GM23338 (cell line): ENCODE results near the gene AIG1. TPM values are rescaled to one million over a fixed set of nuclear protein-coding genes. Genes with fewer than 3 reads are reported as not detected.

Source experiments
- ATAC-seq: fragments of 200-7000 bp; cut with Tn5 transposase; 3 replicates; pipeline ENCODE4 v1.9.1; 2020
- DNase-seq: peaks from one replicate; pipeline ENCODE4 v3.0.0-alpha.2; 2015; ENCODE audit warnings: low spot score
- H2AFZ ChIP-seq: fragments of 200-600 bp; sonication (generic); 2 replicates; pipeline ENCODE4 v1.8.0; 2016; ENCODE audit warnings: antibody characterized with exemption, mild to moderate bottlenecking, moderate library complexity
- H3F3A ChIP-seq: fragments of 200-600 bp; sonication (generic); replicated peaks from 2 replicates; pipeline ENCODE4 v1.8.0; 2017; ENCODE audit warnings: antibody characterized with exemption, mixed run types, low read depth
- H3K27ac ChIP-seq: fragments of 200-600 bp; sonication (generic); 2 replicates; pipeline ENCODE4 v1.6.1; 2016; ENCODE audit warnings: low read depth
- H3K27me3 ChIP-seq: fragments of 200-600 bp; sonication (generic); 2 replicates; pipeline ENCODE4 v1.8.0; 2016; ENCODE audit warnings: mild to moderate bottlenecking, mixed run types, moderate library complexity; ENCODE audit not compliant: insufficient read depth
- H3K36me3 ChIP-seq: fragments of 200-600 bp; sonication (generic); 2 replicates; pipeline ENCODE4 v1.8.0; 2016; ENCODE audit warnings: mild to moderate bottlenecking; ENCODE audit not compliant: insufficient read depth
- H3K4me1 ChIP-seq: fragments of 200-600 bp; sonication (generic); 2 replicates; pipeline ENCODE4 v1.8.0; 2016; ENCODE audit warnings: mild to moderate bottlenecking, moderate library complexity; ENCODE audit not compliant: insufficient read depth
- H3K4me2 ChIP-seq: fragments of 200-600 bp; sonication (generic); 2 replicates; pipeline ENCODE4 v1.7.1; 2017; ENCODE audit warnings: mixed run types
- H3K4me3 ChIP-seq: fragments of 200-600 bp; sonication (generic); 2 replicates; pipeline ENCODE4 v1.6.1; 2016; ENCODE audit warnings: mixed run types
- H3K79me2 ChIP-seq: fragments of 200-600 bp; sonication (generic); replicated peaks from 2 replicates; pipeline ENCODE4 v1.8.0; 2017; ENCODE audit warnings: mild to moderate bottlenecking; ENCODE audit not compliant: insufficient read depth
- H3K9me2 ChIP-seq: fragments of 200-600 bp; sonication (generic); 2 replicates; pipeline ENCODE4 v1.8.0; 2017; ENCODE audit not compliant: insufficient read depth
- H4K20me1 ChIP-seq: fragments of 200-600 bp; sonication (generic); replicated peaks from 2 replicates; pipeline ENCODE4 v1.8.0; 2017; ENCODE audit warnings: mild to moderate bottlenecking; ENCODE audit not compliant: insufficient read depth
- H3K27ac Mint-ChIP-seq: 2 replicates; pipeline ENCODE4 v1.8.0; 2020; ENCODE audit warnings: inconsistent platforms, mild to moderate bottlenecking, moderate library complexity, mixed read lengths
- H3K27me3 Mint-ChIP-seq: 3 replicates; pipeline ENCODE4 v1.8.0; 2022; ENCODE audit warnings: low read depth, mild to moderate bottlenecking, moderate library complexity, mixed read lengths, inconsistent platforms; ENCODE audit not compliant: insufficient read depth, poor library complexity
- H3K36me3 Mint-ChIP-seq: 3 replicates; pipeline ENCODE4 v1.8.0; 2021; ENCODE audit warnings: low read depth, mild to moderate bottlenecking, inconsistent platforms, moderate library complexity, mixed read lengths
- H3K4me1 Mint-ChIP-seq: 3 replicates; pipeline ENCODE4 v1.8.0; 2020; ENCODE audit warnings: mild to moderate bottlenecking, inconsistent platforms, mixed read lengths
- H3K4me3 Mint-ChIP-seq: 3 replicates; pipeline ENCODE4 v1.8.0; 2021; ENCODE audit warnings: moderate library complexity, mild to moderate bottlenecking, inconsistent platforms, mixed read lengths
- H3K9me3 Mint-ChIP-seq: 3 replicates; pipeline ENCODE4 v1.8.0; 2020; ENCODE audit warnings: moderate library complexity, mild to moderate bottlenecking, inconsistent platforms, mixed read lengths
- CREB1 ChIP-seq: fragments of 250-450 bp; sonication (Bioruptor Pico); IDR thresholded peaks from 2 replicates; pipeline ENCODE4 v1.5.0; 2020; ENCODE audit warnings: low read depth, mild to moderate bottlenecking, moderate library complexity
- EZH2 ChIP-seq: fragments of 200-600 bp; sonication (generic); IDR thresholded peaks from one replicate; pipeline ENCODE4 v1.8.0; 2017; ENCODE audit warnings: antibody characterized with exemption, mild to moderate bottlenecking, low read depth; ENCODE audit not compliant: unreplicated experiment
- EZH2phosphoT487 ChIP-seq: fragments of 200-600 bp; sonication (generic); IDR thresholded peaks from one replicate; pipeline ENCODE4 v1.8.1; 2018; ENCODE audit warnings: antibody characterized with exemption; ENCODE audit not compliant: unreplicated experiment
- JUNB ChIP-seq: IDR thresholded peaks from one replicate; pipeline ENCODE4 v1.6.1; 2016; ENCODE audit warnings: antibody characterized with exemption; ENCODE audit not compliant: unreplicated experiment
- NANOG ChIP-seq: IDR thresholded peaks from 2 replicates; pipeline ENCODE4 v1.6.1; 2016; ENCODE audit warnings: antibody characterized with exemption, borderline replicate concordance
- STAT1 ChIP-seq: IDR thresholded peaks from one replicate; pipeline ENCODE4 v1.6.1; 2016; ENCODE audit warnings: antibody characterized with exemption; ENCODE audit not compliant: unreplicated experiment
- ZNF114 ChIP-seq: fragments of 250-450 bp; sonication (Bioruptor Pico); IDR thresholded peaks from 2 replicates; pipeline ENCODE4 v1.5.0; 2020; ENCODE audit warnings: mild to moderate bottlenecking, moderate library complexity
- ZNF331 ChIP-seq: fragments of 250-450 bp; sonication (Bioruptor Pico); IDR thresholded peaks from 2 replicates; pipeline ENCODE4 v1.5.0; 2020; ENCODE audit warnings: low read depth, mild to moderate bottlenecking, moderate library complexity
- polyA plus RNA-seq: library from polyadenylated mRNA; unstranded; fragments of >200 nt; fragmentation: Nextera tagmentation; extraction: Ambion mirVana; gene quantifications from 2 replicates; pipeline ENCODE4 v1.2.1, GENCODE V29; 2016
- total RNA-seq: library from RNA; depleted of rRNA; stranded (reverse); fragments of >200 nt; shearing (Covaris generic); gene quantifications from 2 replicates; pipeline ENCODE4 v1.2.3, GENCODE V29; 2014
- TF ChIP-seq, protein P1 (sequence below), 2 experiments: fragments of 200-600 bp in 1 of 2; sonication (generic) in 1 of 2; conservative IDR thresholded peaks; 2 replicates each; pipeline versions ENCODE4 v1.5.1 to v1.6.1; 2016 to 2017; ENCODE audit warnings: antibody characterized with exemption in 2 of 2, low read depth in 2 of 2, mild to moderate bottlenecking in 2 of 2, moderate library complexity in 1 of 2
- TF ChIP-seq, protein P2 (sequence below): IDR thresholded peaks from one replicate; pipeline ENCODE4 v1.6.1; 2018; ENCODE audit warnings: antibody characterized with exemption; ENCODE audit not compliant: unreplicated experiment
- TF ChIP-seq, protein P3 (sequence below): fragments of 250-450 bp; sonication (Bioruptor Pico); IDR thresholded peaks from 2 replicates; pipeline ENCODE4 v1.5.0; 2020; ENCODE audit warnings: mild to moderate bottlenecking, moderate library complexity

The AIG1 gene
- total and polyA plus RNA-seq, 2 experiments from 2014 or later: 65.2 to 88.4 TPM

DNA sequence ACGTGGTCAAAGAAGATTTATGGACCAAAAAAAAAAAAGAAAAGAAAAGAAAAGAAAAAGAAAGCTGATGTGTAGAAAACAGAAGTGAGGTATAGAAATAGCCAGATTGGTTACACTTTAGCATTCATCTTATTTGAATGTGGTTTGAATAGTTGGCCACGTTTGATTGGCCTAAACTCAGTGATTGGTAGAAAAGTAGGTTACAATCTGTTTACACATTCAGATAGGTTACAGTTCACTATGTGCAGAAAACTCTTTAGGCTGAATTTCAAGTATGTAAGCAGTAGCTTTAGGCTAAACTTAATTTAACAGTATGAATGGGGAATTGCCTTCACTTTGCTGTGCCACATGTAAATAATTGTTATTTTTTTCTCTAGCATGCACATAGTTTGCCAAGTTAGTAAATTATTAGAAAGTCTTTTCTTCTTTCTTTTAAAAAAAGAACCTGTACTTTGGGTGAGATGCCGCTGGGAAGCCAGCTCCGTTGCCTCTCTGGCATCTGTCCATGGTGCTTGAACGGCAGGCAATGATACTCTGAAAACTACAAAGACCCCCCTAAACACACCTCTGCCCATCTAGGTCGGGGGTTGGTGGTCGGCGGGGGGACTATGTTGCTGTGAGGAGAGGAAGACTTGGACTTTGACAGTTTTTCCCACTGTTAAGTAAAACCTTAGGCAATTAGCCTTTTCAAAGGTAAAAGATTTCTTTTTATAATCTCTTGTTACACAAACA, 173.0 kb downstream of the AIG1 start:
- peak; percentile 80 for ATAC-seq
- H3K4me3 Mint-ChIP-seq: no peak overlapping the region
- TF ChIP-seq, protein P1, sequence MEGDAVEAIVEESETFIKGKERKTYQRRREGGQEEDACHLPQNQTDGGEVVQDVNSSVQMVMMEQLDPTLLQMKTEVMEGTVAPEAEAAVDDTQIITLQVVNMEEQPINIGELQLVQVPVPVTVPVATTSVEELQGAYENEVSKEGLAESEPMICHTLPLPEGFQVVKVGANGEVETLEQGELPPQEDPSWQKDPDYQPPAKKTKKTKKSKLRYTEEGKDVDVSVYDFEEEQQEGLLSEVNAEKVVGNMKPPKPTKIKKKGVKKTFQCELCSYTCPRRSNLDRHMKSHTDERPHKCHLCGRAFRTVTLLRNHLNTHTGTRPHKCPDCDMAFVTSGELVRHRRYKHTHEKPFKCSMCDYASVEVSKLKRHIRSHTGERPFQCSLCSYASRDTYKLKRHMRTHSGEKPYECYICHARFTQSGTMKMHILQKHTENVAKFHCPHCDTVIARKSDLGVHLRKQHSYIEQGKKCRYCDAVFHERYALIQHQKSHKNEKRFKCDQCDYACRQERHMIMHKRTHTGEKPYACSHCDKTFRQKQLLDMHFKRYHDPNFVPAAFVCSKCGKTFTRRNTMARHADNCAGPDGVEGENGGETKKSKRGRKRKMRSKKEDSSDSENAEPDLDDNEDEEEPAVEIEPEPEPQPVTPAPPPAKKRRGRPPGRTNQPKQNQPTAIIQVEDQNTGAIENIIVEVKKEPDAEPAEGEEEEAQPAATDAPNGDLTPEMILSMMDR (conservative IDR thresholded peaks at IDR 0.05; ENCODE audit: low read depth in 2 of 2): no peak
- TF ChIP-seq ZNF331 (CRISPR knock-in tag) (no peak), EZH2 (no peak), STAT1 (no peak)
- TF ChIP-seq, protein P2, sequence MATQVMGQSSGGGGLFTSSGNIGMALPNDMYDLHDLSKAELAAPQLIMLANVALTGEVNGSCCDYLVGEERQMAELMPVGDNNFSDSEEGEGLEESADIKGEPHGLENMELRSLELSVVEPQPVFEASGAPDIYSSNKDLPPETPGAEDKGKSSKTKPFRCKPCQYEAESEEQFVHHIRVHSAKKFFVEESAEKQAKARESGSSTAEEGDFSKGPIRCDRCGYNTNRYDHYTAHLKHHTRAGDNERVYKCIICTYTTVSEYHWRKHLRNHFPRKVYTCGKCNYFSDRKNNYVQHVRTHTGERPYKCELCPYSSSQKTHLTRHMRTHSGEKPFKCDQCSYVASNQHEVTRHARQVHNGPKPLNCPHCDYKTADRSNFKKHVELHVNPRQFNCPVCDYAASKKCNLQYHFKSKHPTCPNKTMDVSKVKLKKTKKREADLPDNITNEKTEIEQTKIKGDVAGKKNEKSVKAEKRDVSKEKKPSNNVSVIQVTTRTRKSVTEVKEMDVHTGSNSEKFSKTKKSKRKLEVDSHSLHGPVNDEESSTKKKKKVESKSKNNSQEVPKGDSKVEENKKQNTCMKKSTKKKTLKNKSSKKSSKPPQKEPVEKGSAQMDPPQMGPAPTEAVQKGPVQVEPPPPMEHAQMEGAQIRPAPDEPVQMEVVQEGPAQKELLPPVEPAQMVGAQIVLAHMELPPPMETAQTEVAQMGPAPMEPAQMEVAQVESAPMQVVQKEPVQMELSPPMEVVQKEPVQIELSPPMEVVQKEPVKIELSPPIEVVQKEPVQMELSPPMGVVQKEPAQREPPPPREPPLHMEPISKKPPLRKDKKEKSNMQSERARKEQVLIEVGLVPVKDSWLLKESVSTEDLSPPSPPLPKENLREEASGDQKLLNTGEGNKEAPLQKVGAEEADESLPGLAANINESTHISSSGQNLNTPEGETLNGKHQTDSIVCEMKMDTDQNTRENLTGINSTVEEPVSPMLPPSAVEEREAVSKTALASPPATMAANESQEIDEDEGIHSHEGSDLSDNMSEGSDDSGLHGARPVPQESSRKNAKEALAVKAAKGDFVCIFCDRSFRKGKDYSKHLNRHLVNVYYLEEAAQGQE: peak; percentile 76

DNA sequence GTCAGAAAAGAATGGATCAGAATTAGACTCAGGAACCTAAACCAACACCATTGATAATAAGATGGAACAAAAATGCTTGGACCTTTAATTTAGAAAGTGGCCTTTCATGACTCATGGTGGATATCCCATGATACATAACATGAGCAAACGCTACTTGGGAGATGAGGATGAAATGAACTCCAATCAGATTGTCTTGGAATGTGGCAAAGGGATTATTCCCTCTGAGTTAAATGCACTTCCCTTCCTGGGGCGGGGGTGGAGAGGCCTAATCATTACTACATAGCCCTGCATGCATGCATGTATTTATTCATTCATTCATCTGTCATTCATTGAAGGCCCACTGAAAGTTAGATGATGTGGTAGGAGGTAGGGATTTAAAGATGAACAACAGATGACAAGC, 174.0 kb downstream of the AIG1 start:
- peaks cover 16% of the 10 kb centered on the region for H3K4me1 Mint-ChIP-seq
- H3K27ac Mint-ChIP-seq: no peak overlapping the region
- H3K4me2 ChIP-seq: no peak overlapping the region
- no peaks in the 10 kb centered on the region for H3K27me3 ChIP-seq
- no peak overlapping the region for H3K27ac ChIP-seq
- H3F3A ChIP-seq: no peaks in the 10 kb centered on the region
- no peaks in the 10 kb centered on the region for H3K9me2 ChIP-seq
- no peak overlapping the region for H3K4me3 Mint-ChIP-seq
- no peak overlapping the region for H2AFZ ChIP-seq
- no peaks in the 10 kb centered on the region for H4K20me1 ChIP-seq
- H3K9me3 Mint-ChIP-seq: no peaks in the 10 kb centered on the region
- peaks cover 11% of the 10 kb centered on the region for H3K4me1 ChIP-seq
- no peaks in the 10 kb centered on the region for H3K79me2 ChIP-seq
- no peak overlapping the region for H3K4me3 ChIP-seq
- 0 out of 3 replicates have a peak, but pooled peaks cover 2% of the 10 kb centered on the region for H3K36me3 Mint-ChIP-seq
- DNase-seq (no peak), ATAC-seq (no peak)
- no peaks in the 10 kb centered on the region for H3K36me3 ChIP-seq
- peaks cover 2% of the 10 kb centered on the region for H3K27me3 Mint-ChIP-seq
- TF ChIP-seq EZH2phosphoT487 (no peak), NANOG (no peak), CREB1 (no peak), ZNF114 (CRISPR knock-in tag) (no peak), JUNB (no peak)
- TF ChIP-seq, protein P3, sequence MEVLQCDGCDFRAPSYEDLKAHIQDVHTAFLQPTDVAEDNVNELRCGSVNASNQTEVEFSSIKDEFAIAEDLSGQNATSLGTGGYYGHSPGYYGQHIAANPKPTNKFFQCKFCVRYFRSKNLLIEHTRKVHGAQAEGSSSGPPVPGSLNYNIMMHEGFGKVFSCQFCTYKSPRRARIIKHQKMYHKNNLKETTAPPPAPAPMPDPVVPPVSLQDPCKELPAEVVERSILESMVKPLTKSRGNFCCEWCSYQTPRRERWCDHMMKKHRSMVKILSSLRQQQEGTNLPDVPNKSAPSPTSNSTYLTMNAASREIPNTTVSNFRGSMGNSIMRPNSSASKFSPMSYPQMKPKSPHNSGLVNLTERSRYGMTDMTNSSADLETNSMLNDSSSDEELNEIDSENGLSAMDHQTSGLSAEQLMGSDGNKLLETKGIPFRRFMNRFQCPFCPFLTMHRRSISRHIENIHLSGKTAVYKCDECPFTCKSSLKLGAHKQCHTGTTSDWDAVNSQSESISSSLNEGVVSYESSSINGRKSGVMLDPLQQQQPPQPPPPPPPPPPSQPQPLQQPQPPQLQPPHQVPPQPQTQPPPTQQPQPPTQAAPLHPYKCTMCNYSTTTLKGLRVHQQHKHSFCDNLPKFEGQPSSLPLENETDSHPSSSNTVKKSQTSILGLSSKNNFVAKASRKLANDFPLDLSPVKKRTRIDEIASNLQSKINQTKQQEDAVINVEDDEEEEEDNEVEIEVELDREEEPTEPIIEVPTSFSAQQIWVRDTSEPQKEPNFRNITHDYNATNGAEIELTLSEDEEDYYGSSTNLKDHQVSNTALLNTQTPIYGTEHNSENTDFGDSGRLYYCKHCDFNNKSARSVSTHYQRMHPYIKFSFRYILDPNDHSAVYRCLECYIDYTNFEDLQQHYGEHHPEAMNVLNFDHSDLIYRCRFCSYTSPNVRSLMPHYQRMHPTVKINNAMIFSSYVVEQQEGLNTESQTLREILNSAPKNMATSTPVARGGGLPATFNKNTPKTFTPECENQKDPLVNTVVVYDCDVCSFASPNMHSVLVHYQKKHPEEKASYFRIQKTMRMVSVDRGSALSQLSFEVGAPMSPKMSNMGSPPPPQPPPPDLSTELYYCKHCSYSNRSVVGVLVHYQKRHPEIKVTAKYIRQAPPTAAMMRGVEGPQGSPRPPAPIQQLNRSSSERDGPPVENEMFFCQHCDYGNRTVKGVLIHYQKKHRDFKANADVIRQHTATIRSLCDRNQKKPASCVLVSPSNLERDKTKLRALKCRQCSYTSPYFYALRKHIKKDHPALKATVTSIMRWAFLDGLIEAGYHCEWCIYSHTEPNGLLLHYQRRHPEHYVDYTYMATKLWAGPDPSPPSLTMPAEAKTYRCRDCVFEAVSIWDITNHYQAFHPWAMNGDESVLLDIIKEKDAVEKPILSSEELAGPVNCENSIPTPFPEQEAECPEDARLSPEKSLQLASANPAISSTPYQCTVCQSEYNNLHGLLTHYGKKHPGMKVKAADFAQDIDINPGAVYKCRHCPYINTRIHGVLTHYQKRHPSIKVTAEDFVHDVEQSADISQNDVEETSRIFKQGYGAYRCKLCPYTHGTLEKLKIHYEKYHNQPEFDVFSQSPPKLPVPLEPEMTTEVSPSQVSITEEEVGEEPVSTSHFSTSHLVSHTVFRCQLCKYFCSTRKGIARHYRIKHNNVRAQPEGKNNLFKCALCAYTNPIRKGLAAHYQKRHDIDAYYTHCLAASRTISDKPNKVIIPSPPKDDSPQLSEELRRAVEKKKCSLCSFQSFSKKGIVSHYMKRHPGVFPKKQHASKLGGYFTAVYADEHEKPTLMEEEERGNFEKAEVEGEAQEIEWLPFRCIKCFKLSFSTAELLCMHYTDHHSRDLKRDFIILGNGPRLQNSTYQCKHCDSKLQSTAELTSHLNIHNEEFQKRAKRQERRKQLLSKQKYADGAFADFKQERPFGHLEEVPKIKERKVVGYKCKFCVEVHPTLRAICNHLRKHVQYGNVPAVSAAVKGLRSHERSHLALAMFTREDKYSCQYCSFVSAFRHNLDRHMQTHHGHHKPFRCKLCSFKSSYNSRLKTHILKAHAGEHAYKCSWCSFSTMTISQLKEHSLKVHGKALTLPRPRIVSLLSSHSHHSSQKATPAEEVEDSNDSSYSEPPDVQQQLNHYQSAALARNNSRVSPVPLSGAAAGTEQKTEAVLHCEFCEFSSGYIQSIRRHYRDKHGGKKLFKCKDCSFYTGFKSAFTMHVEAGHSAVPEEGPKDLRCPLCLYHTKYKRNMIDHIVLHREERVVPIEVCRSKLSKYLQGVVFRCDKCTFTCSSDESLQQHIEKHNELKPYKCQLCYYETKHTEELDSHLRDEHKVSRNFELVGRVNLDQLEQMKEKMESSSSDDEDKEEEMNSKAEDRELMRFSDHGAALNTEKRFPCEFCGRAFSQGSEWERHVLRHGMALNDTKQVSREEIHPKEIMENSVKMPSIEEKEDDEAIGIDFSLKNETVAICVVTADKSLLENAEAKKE (CRISPR knock-in tag): no peak

More for the DNA sequence above, 173.0 kb downstream of the AIG1 start:
- H3K36me3 ChIP-seq: no peaks in the 10 kb centered on the region
- DNase-seq: peak; percentile 47
- H3K9me3 Mint-ChIP-seq: no peaks in the 10 kb centered on the region
- peaks cover 2% of the 10 kb centered on the region for H3K27me3 Mint-ChIP-seq
- H3K4me2 ChIP-seq: no peak overlapping the region
- H2AFZ ChIP-seq: no peak overlapping the region
- H4K20me1 ChIP-seq: no peaks in the 10 kb centered on the region
- no peaks in the 10 kb centered on the region for H3K36me3 Mint-ChIP-seq
- no peak overlapping the region for H3K27ac ChIP-seq
- H3K79me2 ChIP-seq: no peaks in the 10 kb centered on the region
- H3K4me1 ChIP-seq: peaks cover 11% of the 10 kb centered on the region
- no peak overlapping the region for H3K27ac Mint-ChIP-seq
- H3K4me3 ChIP-seq: no peak overlapping the region
- no peaks in the 10 kb centered on the region for H3K27me3 ChIP-seq
- peaks cover 16% of the 10 kb centered on the region for H3K4me1 Mint-ChIP-seq
- no peaks in the 10 kb centered on the region for H3F3A ChIP-seq
- H3K9me2 ChIP-seq: no peaks in the 10 kb centered on the region
